GM21723 (cell line): ENCODE results near the gene MRTFA.
"Not testable (repeated sequence)": the region's sequence is repeated elsewhere in the genome, so short reads cannot be mapped to it uniquely, and the experiment has no call there.

ENCODE experiments used
- ATAC-seq: cut with Tn5 transposase; IDR thresholded peaks from one replicate; pipeline ENCODE4 v1.9.1; 2021; ENCODE audit warnings: mild to moderate bottlenecking, moderate library complexity; ENCODE audit not compliant: unreplicated experiment

Gene MRTFA

DNA sequence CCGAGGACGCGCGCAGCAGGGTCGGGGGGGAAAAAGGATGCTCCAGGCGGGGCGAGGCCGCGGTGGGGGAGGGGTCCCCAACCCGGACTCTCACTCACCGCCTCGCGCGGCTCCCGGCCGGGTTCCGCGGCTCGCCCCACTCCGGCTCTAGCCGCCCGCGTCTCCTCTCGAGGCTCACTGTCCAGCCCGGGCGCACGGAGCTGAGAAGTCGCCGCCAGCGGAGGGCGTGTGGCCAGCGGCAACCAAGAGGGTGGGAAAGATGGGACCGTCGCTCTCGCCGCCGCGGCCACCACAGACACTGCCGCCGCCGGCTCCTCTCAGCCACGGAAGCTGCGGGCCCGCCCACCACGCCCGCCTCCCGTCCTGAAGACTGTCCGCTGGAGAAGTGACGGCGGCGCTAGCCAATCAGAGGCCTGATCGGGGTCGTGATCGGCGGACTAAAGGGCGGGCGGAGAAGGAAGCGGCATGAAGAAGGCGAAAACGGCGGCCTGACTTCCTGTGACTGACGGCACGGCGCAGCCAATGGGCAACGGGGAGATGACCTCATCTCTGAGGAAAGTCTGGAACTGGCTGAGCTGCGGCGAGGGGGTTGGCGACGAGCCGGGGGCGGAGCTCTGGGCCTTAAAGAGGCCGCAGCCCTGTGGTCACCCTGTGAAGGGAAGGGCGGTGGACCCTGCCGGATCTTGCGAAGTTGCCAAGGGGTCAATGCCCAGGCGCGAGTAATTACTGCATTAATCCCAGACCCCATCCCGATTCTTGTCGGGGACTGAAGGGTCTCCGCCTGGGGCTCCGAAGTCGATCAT lies at the start of gene MRTFA:
TSS of gene MRTFA (minus strand) at position 340 of the 803 bp plus-strand sequence.
- ATAC-seq: peak; percentile 85

DNA sequence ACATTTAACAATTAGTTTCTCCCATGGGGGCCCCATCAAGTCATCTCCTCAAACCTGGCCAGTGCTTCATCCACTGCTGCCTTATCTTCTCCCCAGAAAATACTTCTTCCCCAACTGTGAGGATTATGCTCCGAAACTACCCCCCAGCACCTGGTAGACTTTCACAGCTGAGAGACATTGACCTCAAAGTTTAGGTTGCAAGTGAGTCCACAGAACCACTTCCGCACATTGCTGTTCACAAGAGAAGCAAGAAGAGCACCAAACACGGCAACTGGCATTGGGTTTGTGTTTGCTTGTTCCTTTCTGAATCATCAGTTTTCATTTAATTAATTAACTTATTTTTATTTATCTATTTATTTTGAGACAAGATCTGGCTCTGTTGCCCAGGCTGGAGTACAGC lies 48.9 kb upstream of the MRTFA start:
- no peak for ATAC-seq

GRCh38 chr22:40684728-40685127 lies 48.2 kb upstream of the MRTFA start:
- ATAC-seq: no peak

- no peak for ATAC-seq
Observed at GRCh38 chr22:40681451-40681850, 44.9 kb upstream of the MRTFA start.

- ATAC-seq: no peak
Observed at GRCh38 chr22:40680819-40681183, 44.3 kb upstream of the MRTFA start.

DNA sequence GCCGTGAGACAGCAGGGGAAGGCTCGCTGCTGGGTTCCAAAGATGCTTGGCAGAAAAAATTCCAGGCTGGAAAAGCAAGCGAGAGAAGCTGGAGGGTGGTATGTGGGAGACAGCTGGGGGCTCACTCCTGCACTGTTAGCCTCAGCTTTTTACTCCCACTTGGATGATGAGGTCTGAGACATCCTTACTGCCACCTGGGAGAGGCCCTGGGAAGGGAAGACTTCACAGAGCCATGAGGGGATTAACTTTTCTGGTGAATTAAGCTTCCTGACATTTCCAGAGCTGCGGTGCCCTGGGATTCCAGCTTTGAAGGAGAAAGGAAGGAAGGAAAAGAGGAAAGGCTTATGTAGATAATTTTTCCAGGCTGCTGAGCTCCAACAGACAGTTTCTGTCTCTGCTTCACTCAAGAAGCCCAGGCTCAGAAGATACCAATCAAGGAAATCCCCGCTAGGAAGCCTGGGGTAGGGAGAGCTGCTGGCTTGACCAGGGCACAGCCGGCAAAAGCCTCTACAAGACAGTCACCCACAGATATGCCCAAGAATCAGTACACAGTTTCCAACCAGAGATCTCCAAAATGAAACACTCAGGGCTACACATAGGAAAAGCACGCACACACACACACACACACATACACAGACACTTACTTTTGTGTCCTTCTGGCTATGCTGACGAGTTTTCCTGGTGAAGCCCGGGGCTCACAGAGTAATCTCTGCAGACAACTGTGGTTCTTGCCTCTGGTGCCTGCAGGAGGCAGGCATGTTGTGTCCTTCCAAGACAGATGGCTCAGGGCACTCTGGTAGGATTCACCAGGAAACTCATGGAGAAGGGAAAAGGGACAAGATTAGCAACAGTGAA lies 43.7 kb upstream of the MRTFA start:
- no peak for ATAC-seq

DNA sequence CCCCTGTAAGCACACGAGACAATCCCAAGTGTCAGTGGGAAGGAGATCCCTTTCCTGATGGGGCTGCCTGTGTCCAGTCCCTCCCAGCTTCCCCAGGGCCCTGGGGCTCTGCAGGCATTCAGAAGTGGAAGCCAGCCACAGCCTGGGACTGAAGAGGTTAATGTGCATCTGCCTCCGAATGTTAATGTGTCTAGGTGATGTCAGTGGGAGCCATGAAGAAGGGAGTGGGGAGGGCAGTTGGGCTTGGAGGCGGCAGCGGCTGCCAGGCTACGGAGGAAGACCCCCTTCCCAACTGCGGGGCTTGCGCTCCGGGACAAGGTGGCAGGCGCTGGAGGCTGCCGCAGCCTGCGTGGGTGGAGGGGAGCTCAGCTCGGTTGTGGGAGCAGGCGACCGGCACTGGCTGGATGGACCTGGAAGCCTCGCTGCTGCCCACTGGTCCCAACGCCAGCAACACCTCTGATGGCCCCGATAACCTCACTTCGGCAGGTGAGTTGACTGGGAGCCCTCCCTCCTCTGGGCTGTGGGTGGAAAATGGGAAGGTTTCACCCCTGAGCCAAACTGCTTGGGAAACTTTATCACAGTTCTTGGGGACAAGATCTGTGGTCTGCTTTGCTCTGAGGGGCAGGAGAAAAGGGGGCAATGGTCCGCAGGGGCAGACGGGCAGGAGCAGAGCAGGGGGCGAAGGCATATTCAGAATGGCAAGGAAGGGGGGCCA lies 42.9 kb upstream of the MRTFA start, which contains the start of gene MCHR1:
TSS of gene MCHR1 (plus strand) at position 236 of the 715 bp plus-strand sequence. CDS start at position 405, 169 bp downstream.
- ATAC-seq: no peak

DNA sequence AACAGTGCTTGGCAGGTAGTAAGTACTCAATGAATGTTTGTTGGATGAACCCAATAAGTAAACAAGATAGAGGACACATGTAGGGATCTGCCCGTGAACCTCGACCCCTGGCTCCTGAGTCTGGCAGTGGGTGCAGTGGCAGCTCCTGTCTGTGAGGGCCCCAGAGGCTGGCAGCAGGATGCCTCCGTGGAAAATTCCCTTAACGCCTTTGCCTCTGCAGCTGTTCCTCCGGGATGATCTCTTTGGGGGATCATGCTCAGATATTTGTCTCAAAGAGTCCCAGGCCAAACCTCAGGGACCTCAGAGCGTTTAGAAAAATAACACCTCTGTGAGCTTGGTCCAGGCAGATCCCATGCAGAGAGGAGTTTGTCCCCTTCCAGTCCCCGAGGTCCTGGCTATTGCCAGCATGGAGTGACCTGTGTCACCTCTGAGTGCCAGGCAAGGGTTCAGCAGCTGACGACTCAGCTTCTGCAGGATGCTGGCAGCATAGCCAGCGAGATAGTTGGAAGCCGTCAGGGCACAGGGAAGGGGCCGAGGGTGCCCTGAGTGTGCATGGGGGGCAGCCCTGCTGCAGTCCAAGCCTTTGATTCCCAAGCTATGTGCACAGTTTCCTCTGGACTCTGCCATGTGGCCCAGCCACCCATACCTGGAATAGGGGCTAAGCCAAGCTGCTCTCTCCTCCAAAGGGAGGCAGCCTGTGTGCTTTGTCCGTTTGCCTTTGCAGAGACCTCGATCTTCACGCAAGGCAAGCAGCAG lies 42.2 kb upstream of the MRTFA start:
- no peak for ATAC-seq

DNA sequence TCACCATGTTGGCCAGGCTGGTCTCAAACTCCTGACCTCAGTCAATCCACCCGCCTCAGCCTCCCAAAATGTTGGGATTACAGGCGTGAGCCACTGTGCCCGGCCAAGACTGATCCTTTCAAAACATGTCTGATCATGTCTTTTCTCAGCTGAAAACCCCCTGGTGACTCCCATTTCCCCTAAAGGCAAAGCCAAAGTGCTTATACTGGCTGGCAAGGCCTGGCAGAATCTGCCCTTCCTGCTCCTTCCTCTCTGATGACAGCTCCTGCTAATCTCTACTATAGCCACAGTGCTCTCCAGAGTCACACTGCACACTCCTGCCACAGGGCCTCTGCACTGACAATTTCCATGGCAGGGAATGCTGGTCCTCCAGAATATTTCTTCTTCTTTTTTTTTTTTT lies 40.1 kb upstream of the MRTFA start:
- no peak for ATAC-seq

DNA sequence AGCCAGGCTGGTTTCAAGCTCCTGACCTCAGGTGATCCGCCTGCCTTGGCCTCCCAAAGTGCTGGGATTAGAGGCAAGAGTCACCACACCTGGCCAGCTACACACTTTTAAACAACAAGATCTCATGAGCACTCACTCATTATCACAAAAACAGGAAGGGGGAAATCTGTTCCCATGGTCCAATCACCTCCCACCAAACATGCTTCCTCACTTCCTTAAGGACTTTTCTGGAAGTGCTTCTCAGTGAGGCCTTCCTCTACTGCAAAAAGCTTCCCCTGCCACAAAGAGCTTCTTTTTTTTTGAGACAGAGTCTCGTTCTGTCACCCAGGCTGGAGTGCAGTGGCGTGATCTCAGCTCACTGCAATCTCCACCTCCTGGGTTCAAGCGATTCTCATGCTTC lies 39.6 kb upstream of the MRTFA start:
- ATAC-seq: not testable (repeated sequence)

GRCh38 chr22:40674274-40674673 lies 37.8 kb upstream of the MRTFA start:
- no peak for ATAC-seq

DNA sequence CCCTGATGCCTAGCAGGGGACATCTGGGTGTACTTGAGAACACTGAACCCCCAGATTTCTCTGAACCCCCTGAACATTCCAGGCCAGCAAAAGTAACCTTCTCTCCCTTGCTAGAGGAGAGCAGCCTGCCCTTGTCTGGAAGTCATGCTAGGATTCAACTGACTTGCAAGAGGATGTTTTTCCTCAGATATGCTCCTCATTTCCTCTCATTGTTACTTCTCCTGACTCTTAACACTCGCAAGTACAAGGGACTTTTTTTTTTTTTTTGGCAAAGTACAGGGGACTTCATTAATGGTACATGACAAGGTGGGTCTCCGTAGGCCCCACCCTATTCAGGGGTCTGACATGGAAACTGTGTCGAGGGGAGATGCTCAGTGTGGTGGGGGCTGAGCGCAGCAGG lies 36.5 kb upstream of the MRTFA start:
- no peak for ATAC-seq

- ATAC-seq: no peak
Observed at GRCh38 chr22:40671796-40672360, 35.4 kb upstream of the MRTFA start.

- ATAC-seq: no peak
Observed at GRCh38 chr22:40671369-40671768, 34.9 kb upstream of the MRTFA start.

- ATAC-seq: no peak
Observed at GRCh38 chr22:40670058-40670457, 33.5 kb upstream of the MRTFA start.

GRCh38 chr22:40668611-40669411 lies 32.3 kb upstream of the MRTFA start:
- no peak for ATAC-seq

DNA sequence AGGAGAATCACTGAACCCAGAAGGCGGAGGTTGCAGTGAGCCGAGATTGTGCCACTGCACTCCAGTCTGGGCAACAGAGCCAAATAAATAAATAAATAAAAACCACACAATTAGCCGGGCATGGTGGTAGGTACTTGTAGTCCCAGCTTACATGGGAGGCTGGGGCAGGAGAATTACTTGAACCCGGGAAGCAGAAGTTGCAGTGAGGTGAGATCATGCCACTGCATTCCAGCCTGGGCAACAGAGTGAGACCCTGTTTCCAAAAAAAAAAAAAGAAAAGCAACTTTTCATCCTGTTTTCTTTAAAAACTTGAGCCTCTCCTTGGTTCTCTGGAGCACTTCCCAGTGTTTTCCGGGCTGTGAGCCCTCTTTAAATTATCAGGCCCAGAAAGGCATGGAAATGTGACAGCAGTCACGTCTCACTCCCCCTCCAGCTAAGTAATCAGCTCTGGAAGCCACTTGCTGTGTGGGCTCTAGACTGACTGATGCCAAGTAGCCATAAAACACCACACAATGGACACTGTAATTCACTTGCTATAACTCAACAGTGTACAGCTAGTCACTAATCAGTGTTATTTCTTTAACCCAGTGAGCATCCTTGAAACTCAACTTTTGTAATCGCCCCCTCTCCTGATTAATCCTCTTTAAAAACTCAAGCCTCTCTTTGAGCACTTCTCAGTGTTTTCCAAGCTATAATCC lies 29.8 kb upstream of the MRTFA start:
- ATAC-seq: no peak

GRCh38 chr22:40665312-40665711 lies 28.8 kb upstream of the MRTFA start:
- no peak for ATAC-seq

GRCh38 chr22:40661671-40662070 lies 25.2 kb upstream of the MRTFA start:
- no peak for ATAC-seq
